GM12878 (cell line): ENCODE data around the gene PLA2G4A. TPM values are rescaled to one million over a fixed set of nuclear protein-coding genes. Genes with fewer than 3 reads are reported as not detected.

ENCODE experiments used
- ATAC-seq: fragments of 200-7000 bp; cut with Tn5 transposase; 3 replicates; pipeline ENCODE4 v1.9.1; 2020; ENCODE audit warnings: mild to moderate bottlenecking, moderate library complexity
- BruUV-seq: library from RNA; stranded (reverse); fragments of 400-500 nt; replicated peaks from 2 replicates; lab custom pipeline; 2021; lab: Mats Ljungman, UMichigan
- CTCF ChIA-PET: fragments of 300-600 bp; sonication (Branson Sonifier 250); formaldehyde crosslinking; extraction: SDS; loops from one replicate; lab custom pipeline; 2021; ENCODE audit warnings: inconsistent platforms; lab: Yijun Ruan, JAX
- POLR2A ChIA-PET: fragments of 350-600 bp; formaldehyde crosslinking; extraction: SDS; loops from one replicate; lab custom pipeline; 2021; ENCODE audit warnings: inconsistent platforms; lab: Charles Lee
- RAD21 ChIA-PET: fragments of 300-600 bp; sonication (Branson Sonifier 250); formaldehyde crosslinking; loops from one replicate; lab custom pipeline; 2023; ENCODE audit warnings: antibody characterized with exemption; ENCODE audit not compliant: unreplicated experiment; lab: Charles Lee
- SMC1A ChIA-PET: fragments of 300-600 bp; sonication (Branson Sonifier 250); formaldehyde crosslinking; loops from one replicate; lab custom pipeline; 2023; ENCODE audit not compliant: unreplicated experiment, uncharacterized antibody; lab: Charles Lee
- DNase-seq: peaks from one replicate; pipeline ENCODE4 v3.0.0-alpha.2; 2011; ENCODE audit warnings: low read depth, low spot score
- FAIRE-seq: peaks from 3 replicates; lab custom pipeline; 2011; peaks lifted over from hg19 to GRCh38; lab: Jason Lieb, UNC
- H2AFZ ChIP-seq: 2 replicates; pipeline ENCODE4 v1.6.0; 2011; ENCODE audit warnings: low read depth, low read length, control low read depth; ENCODE audit not compliant: control insufficient read depth
- H3K27ac ChIP-seq: 2 replicates; pipeline ENCODE4 v1.5.1; 2011; ENCODE audit warnings: control low read depth; ENCODE audit not compliant: control insufficient read depth, insufficient read depth
- H3K27me3 ChIP-seq, 2 experiments: replicated peaks in 1 of 2; 2 replicates each; pipeline versions ENCODE4 v1.6.0 to v1.6.1; 2011; ENCODE audit warnings: low read length in 1 of 2; ENCODE audit not compliant: control insufficient read depth in 2 of 2, insufficient read depth in 2 of 2
- H3K36me3 ChIP-seq, 2 experiments: 2 replicates each; pipeline ENCODE4 v1.5.1; 2011; ENCODE audit warnings: low read length in 1 of 2; ENCODE audit not compliant: control insufficient read depth in 2 of 2, insufficient read depth in 2 of 2
- H3K4me1 ChIP-seq: 2 replicates; pipeline ENCODE4 v1.6.1; 2011; ENCODE audit warnings: mild to moderate bottlenecking, low read length, moderate library complexity, mixed read lengths; ENCODE audit not compliant: control insufficient read depth, insufficient read depth
- H3K4me2 ChIP-seq: 2 replicates; pipeline ENCODE4 v1.6.0; 2011; ENCODE audit warnings: control low read depth; ENCODE audit not compliant: control insufficient read depth, insufficient read depth
- H3K4me3 ChIP-seq: fragments of 200-600 bp; sonication (generic); 2 replicates; pipeline ENCODE4 v1.5.1; 2016
- H3K79me2 ChIP-seq: 2 replicates; pipeline ENCODE4 v1.6.0; 2011; ENCODE audit warnings: low read length; ENCODE audit not compliant: control insufficient read depth, insufficient read depth
- H3K9ac ChIP-seq: 2 replicates; pipeline ENCODE4 v1.8.0; 2011; ENCODE audit warnings: low read length, control low read depth, mixed read lengths; ENCODE audit not compliant: control insufficient read depth, insufficient read depth
- H3K9me3 ChIP-seq: replicated peaks from 3 replicates; pipeline ENCODE4 v1.5.1; 2011; ENCODE audit warnings: mild to moderate bottlenecking, low read length; ENCODE audit not compliant: control insufficient read depth, insufficient read depth
- H4K20me1 ChIP-seq: 2 replicates; pipeline ENCODE4 v1.6.0; 2011; ENCODE audit not compliant: control insufficient read depth, insufficient read depth
- ASH2L ChIP-seq: fragments of 300-600, 200-600 bp; sonication (generic); IDR thresholded peaks from 2 replicates; pipeline ENCODE4 v1.6.1; 2017; ENCODE audit warnings: low read depth, mild to moderate bottlenecking, borderline replicate concordance
- CREB1 ChIP-seq: IDR thresholded peaks from 2 replicates; pipeline ENCODE4 v1.6.1; 2012; ENCODE audit warnings: low read depth, mild to moderate bottlenecking, inconsistent platforms
- JUNB ChIP-seq: IDR thresholded peaks from 2 replicates; pipeline ENCODE4 v1.6.1; 2016; ENCODE audit warnings: antibody characterized with exemption, mild to moderate bottlenecking
- SREBF1 ChIP-seq: IDR thresholded peaks from 2 replicates; pipeline ENCODE4 v1.6.1; 2012; ENCODE audit warnings: mild to moderate bottlenecking, low read length
- STAT1 ChIP-seq: fragments of 450-650 bp; conservative IDR thresholded peaks from 2 replicates; pipeline ENCODE4 v1.6.1; 2014; ENCODE audit warnings: antibody characterized with exemption, mild to moderate bottlenecking
- ZNF384 ChIP-seq: IDR thresholded peaks from 2 replicates; pipeline ENCODE4 v1.6.1; 2012; ENCODE audit warnings: low read depth, mild to moderate bottlenecking, low read length, improper control_type of control experiment, borderline replicate concordance
- WGBS: methylation state at CpG from one replicate; pipeline ENCODE4 v1.1.6; 2016; ENCODE audit warnings: low lambda C conversion rate; ENCODE audit not compliant: insufficient replicate concordance, insufficient coverage; ENCODE audit errors: missing lambda C conversion rate; 5-methylcytosine and 5-hydroxymethylcytosine counted together
- in situ Hi-C: fragments of 300-500 bp; cut with MboI; formaldehyde crosslinking; loops from 9 replicates; pipeline ENCODE4 v1.14.3; 2018; ENCODE audit warnings: mixed read lengths
- intact Hi-C: fragments of 100-400 bp; cut with micrococcal nuclease; formaldehyde crosslinking; loops from one replicate; pipeline ENCODE4 v1.14.2; 2022; ENCODE audit not compliant: unreplicated experiment
- polyA plus RNA-seq, 11 experiments: library from polyadenylated mRNA; depleted of rRNA in 4 of 11; unstranded in 6 of 11; stranded (reverse) in 5 of 11; fragments of >200 nt; fragmentation: Nextera tagmentation in 4 of 11; fragmentation: Illumina TruSeq in 1 of 11; extraction: Ambion mirVana in 4 of 11; extraction: Trizol in 1 of 11; gene quantifications; 1 replicate in 1 of 11; 2 replicates in 10 of 11; pipeline versions ENCODE4 v1.2.1 to v1.2.3, GENCODE V29; 2011 to 2016; ENCODE audit warnings: inconsistent platforms in 2 of 11, missing spikeins in 2 of 11, low read depth in 1 of 11
- total RNA-seq, 4 experiments: library from RNA; depleted of rRNA in 3 of 4; stranded (reverse); fragments of >200 nt in 3 of 4; fragmentation: Illumina TruSeq in 1 of 4; extraction: Trizol in 1 of 4; gene quantifications; 2 replicates each; pipeline versions ENCODE4 v1.2.1 to v1.2.3, GENCODE V29; 2013 to 2021
- TF ChIP-seq, protein P1 (sequence below): fragments of 450-650 bp; IDR thresholded peaks from 2 replicates; pipeline ENCODE4 v1.6.1; 2016; ENCODE audit warnings: mild to moderate bottlenecking
- TF ChIP-seq, protein P2 (sequence below): fragments of 450-650 bp; formaldehyde crosslinking; IDR thresholded peaks from 2 replicates; pipeline ENCODE4 v1.4.0; 2020; ENCODE audit warnings: mild to moderate bottlenecking, moderate library complexity
- TF ChIP-seq, protein P3 (sequence below), 3 experiments: IDR thresholded peaks in 2 of 3; conservative IDR thresholded peaks in 1 of 3; 2 replicates each; pipeline ENCODE4 v1.5.1; 2011; ENCODE audit warnings: low read depth in 3 of 3, low read length in 3 of 3, mild to moderate bottlenecking in 3 of 3, control low read depth in 2 of 3, moderate library complexity in 2 of 3, inconsistent platforms in 1 of 3, mixed read lengths in 1 of 3; ENCODE audit not compliant: control insufficient read depth in 2 of 3, insufficient read depth in 1 of 3; ENCODE audit errors: extremely low read depth in 1 of 3

Gene PLA2G4A
- total and polyA plus RNA-seq, 10 of the 15 experiments (the other 5 are each of a cell fraction or from before 2014, with no cell fraction given): 0.70 to 3.3 (median 1.5) TPM; not detected in 1

GRCh38 chr1:186793582-186793927 lies 35.2 kb upstream of the PLA2G4A start:
- WGBS: 40% methylated on average over 1 of the region's 1 CpG
- Histone ChIP-seq H4K20me1 (no peaks in the 10 kb centered on the region), H2AFZ (no peak overlapping the region), H3K79me2 (no peaks in the 10 kb centered on the region), H3K27me3 (no peaks in the 10 kb centered on the region; a peak in 1 of 4 replicates), H3K4me3 (no peak overlapping the region), H3K36me3 (no peaks in the 10 kb centered on the region), H3K9ac (no peak overlapping the region), H3K9me3 (no peaks in the 10 kb centered on the region), H3K4me2 (no peak overlapping the region), H3K27ac (no peak overlapping the region), H3K4me1 (no peaks in the 10 kb centered on the region)
- ATAC-seq (no peak), FAIRE-seq (no peak), DNase-seq (no peak)
- RAD21 ChIA-PET: no interaction called here
- intact Hi-C loops: no loop called here
- SMC1A ChIA-PET: no interaction called here
- POLR2A ChIA-PET: no interaction called here
- TF ChIP-seq, protein P1, sequence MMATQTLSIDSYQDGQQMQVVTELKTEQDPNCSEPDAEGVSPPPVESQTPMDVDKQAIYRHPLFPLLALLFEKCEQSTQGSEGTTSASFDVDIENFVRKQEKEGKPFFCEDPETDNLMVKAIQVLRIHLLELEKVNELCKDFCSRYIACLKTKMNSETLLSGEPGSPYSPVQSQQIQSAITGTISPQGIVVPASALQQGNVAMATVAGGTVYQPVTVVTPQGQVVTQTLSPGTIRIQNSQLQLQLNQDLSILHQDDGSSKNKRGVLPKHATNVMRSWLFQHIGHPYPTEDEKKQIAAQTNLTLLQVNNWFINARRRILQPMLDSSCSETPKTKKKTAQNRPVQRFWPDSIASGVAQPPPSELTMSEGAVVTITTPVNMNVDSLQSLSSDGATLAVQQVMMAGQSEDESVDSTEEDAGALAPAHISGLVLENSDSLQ: no peak
- TF ChIP-seq SREBF1: no peak
- in situ Hi-C loops: no loop called here
- no TSS peak for BruUV-seq
- CTCF ChIA-PET: no interaction called here

DNA sequence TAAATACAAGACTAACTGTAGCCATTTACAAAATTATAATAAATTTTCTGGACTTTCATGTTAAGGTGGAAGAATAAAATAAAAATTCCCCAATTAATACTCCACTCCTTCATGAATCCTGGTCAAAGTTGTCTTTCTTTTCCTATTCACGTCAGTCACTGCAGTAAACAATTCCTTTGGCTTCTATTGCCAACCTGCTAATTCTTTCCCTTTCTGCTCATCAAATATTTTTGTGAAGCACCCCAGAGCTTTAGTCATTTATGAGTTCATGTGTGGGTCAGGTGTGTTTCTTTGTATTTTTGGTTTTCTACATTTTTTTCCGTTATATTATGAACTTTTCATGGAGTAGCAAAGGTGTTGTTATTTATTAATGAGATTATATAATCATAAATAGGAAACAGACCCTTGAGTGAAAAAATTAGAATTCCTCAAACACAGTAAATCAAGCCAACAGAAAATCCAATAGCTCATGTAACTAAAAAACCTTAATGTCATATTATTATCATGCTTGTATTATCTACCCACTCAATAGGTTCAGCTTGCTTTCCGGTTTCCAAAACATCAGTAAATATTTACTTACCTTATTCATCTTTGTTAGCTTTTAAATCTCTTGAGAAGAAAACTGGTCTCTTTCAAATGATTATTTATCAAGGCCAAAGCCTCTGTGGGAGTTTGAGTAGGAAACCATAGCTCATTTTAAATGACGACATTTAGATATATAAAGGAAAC lies 29.6 kb upstream of the PLA2G4A start:
- SMC1A ChIA-PET: interaction anchor here (0.8 to 1.4 kb wide), 2 partner anchors 16 to 17 kb away, joined by 3 read pairs; no protein-coding TSS in a partner anchor
- RAD21 ChIA-PET: no interaction called here
- H3K79me2 ChIP-seq: no peaks in the 10 kb centered on the region
- no peak for FAIRE-seq
- no peak overlapping the region for H3K27ac ChIP-seq
- no peak overlapping the region for H3K4me3 ChIP-seq
- CTCF ChIA-PET: interaction anchor here (0.6 to 1.1 kb wide), 2 partner anchors 10 to 20 kb away, joined by 3 to 4 read pairs; no protein-coding TSS in a partner anchor
- H3K9ac ChIP-seq: no peak overlapping the region
- DNase-seq: no peak
- 57% methylated on average over 4 of the region's 4 CpGs for WGBS
- H3K4me2 ChIP-seq: no peak overlapping the region
- BruUV-seq: no TSS peak
- in situ Hi-C loops: no loop called here
- intact Hi-C loops: no loop called here
- POLR2A ChIA-PET: no interaction called here
- no peaks in the 10 kb centered on the region for H4K20me1 ChIP-seq
- ATAC-seq: no peak
- peaks cover 3% of the 10 kb centered on the region for H3K4me1 ChIP-seq
- H2AFZ ChIP-seq: no peak overlapping the region
- H3K36me3 ChIP-seq: no peaks in the 10 kb centered on the region
- no peaks in the 10 kb centered on the region for H3K27me3 ChIP-seq
- no peaks in the 10 kb centered on the region for H3K9me3 ChIP-seq
- TF ChIP-seq, protein P2, sequence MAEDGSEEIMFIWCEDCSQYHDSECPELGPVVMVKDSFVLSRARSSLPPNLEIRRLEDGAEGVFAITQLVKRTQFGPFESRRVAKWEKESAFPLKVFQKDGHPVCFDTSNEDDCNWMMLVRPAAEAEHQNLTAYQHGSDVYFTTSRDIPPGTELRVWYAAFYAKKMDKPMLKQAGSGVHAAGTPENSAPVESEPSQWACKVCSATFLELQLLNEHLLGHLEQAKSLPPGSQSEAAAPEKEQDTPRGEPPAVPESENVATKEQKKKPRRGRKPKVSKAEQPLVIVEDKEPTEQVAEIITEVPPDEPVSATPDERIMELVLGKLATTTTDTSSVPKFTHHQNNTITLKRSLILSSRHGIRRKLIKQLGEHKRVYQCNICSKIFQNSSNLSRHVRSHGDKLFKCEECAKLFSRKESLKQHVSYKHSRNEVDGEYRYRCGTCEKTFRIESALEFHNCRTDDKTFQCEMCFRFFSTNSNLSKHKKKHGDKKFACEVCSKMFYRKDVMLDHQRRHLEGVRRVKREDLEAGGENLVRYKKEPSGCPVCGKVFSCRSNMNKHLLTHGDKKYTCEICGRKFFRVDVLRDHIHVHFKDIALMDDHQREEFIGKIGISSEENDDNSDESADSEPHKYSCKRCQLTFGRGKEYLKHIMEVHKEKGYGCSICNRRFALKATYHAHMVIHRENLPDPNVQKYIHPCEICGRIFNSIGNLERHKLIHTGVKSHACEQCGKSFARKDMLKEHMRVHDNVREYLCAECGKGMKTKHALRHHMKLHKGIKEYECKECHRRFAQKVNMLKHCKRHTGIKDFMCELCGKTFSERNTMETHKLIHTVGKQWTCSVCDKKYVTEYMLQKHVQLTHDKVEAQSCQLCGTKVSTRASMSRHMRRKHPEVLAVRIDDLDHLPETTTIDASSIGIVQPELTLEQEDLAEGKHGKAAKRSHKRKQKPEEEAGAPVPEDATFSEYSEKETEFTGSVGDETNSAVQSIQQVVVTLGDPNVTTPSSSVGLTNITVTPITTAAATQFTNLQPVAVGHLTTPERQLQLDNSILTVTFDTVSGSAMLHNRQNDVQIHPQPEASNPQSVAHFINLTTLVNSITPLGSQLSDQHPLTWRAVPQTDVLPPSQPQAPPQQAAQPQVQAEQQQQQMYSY: no peak
- TF ChIP-seq JUNB (no peak), ZNF384 (no peak), ASH2L (no peak), STAT1 (no peak), CREB1 (no peak)
- TF ChIP-seq, protein P3, sequence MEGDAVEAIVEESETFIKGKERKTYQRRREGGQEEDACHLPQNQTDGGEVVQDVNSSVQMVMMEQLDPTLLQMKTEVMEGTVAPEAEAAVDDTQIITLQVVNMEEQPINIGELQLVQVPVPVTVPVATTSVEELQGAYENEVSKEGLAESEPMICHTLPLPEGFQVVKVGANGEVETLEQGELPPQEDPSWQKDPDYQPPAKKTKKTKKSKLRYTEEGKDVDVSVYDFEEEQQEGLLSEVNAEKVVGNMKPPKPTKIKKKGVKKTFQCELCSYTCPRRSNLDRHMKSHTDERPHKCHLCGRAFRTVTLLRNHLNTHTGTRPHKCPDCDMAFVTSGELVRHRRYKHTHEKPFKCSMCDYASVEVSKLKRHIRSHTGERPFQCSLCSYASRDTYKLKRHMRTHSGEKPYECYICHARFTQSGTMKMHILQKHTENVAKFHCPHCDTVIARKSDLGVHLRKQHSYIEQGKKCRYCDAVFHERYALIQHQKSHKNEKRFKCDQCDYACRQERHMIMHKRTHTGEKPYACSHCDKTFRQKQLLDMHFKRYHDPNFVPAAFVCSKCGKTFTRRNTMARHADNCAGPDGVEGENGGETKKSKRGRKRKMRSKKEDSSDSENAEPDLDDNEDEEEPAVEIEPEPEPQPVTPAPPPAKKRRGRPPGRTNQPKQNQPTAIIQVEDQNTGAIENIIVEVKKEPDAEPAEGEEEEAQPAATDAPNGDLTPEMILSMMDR (IDR thresholded peaks at IDR 0.05 in 2 of 3, conservative IDR thresholded peaks at IDR 0.05 in 1 of 3; ENCODE audit: control insufficient read depth in 2 of 3, extremely low read depth in 1 of 3, insufficient read depth in 1 of 3, low read depth in 3 of 3, low read length in 3 of 3): no peak
